ENCODE results near the gene TEP1.

Gene TEP1

GRCh38 chr14:20429801-20430669, 16.7 kb upstream of the TEP1 start:
- DNase-seq (ENCODE audit: low spot score): no peak

GRCh38 chr14:20428802-20429201, 15.5 kb upstream of the TEP1 start:
- DNase-seq (ENCODE audit: low spot score): no peak

GRCh38 chr14:20428010-20428365, 14.7 kb upstream of the TEP1 start:
- no peak for DNase-seq (ENCODE audit: low spot score)

- no peak for DNase-seq (ENCODE audit: low spot score)
Measured at GRCh38 chr14:20427231-20428009, 14.1 kb upstream of the TEP1 start.

- DNase-seq (ENCODE audit: low spot score): no peak
Measured at GRCh38 chr14:20424851-20425250, 11.6 kb upstream of the TEP1 start.

GRCh38 chr14:20422886-20423285, 9.6 kb upstream of the TEP1 start:
- DNase-seq (ENCODE audit: low spot score): no peak

- no peak for DNase-seq (ENCODE audit: low spot score)
Measured at GRCh38 chr14:20421267-20421666, 8.0 kb upstream of the TEP1 start.

GRCh38 chr14:20419419-20419818, 6.1 kb upstream of the TEP1 start:
- DNase-seq (ENCODE audit: low spot score): no peak

GRCh38 chr14:20418501-20418909, 5.2 kb upstream of the TEP1 start:
- DNase-seq (ENCODE audit: low spot score): no peak

- DNase-seq (ENCODE audit: low spot score): no peak
Measured at GRCh38 chr14:20417250-20418186, 4.2 kb upstream of the TEP1 start.

- no peak for DNase-seq (ENCODE audit: low spot score)
Measured at GRCh38 chr14:20416223-20416622, 2.9 kb upstream of the TEP1 start.

- DNase-seq (ENCODE audit: low spot score): peak; percentile 78
Measured at GRCh38 chr14:20415782-20416206, 2.5 kb upstream of the TEP1 start.

- no peak for DNase-seq (ENCODE audit: low spot score)
Measured at GRCh38 chr14:20413744-20414082, 412 bp upstream of the TEP1 start.

GRCh38 chr14:20412411-20412810, 890 bp downstream of the TEP1 start:
- no peak for DNase-seq (ENCODE audit: low spot score)

GRCh38 chr14:20409226-20409625, 4.1 kb downstream of the TEP1 start:
- no peak for DNase-seq (ENCODE audit: low spot score)

GRCh38 chr14:20403521-20403920, 9.8 kb downstream of the TEP1 start:
- DNase-seq (ENCODE audit: low spot score): no peak

GRCh38 chr14:20400965-20401593, 12.2 kb downstream of the TEP1 start:
- DNase-seq (ENCODE audit: low spot score): no peak

GRCh38 chr14:20400589-20400964, 12.7 kb downstream of the TEP1 start:
- no peak for DNase-seq (ENCODE audit: low spot score)

GRCh38 chr14:20397511-20397910, 15.8 kb downstream of the TEP1 start:
- DNase-seq (ENCODE audit: low spot score): no peak

GRCh38 chr14:20391505-20391904, 21.8 kb downstream of the TEP1 start:
- DNase-seq (ENCODE audit: low spot score): no peak

- DNase-seq (ENCODE audit: low spot score): no peak
Measured at GRCh38 chr14:20388159-20388558, 25.1 kb downstream of the TEP1 start.

- DNase-seq (ENCODE audit: low spot score): no peak
Measured at GRCh38 chr14:20387576-20387975, 25.7 kb downstream of the TEP1 start.
